Kidney epithelial cell (primary cell): ENCODE results near the gene PRKAR1B. TPM values are rescaled to one million over a fixed set of nuclear protein-coding genes. Genes with fewer than 3 reads are reported as not detected.

Source experiments
- DNase-seq: peaks from one replicate; pipeline ENCODE4 v3.0.0-alpha.2; 2010; ENCODE audit warnings: low read depth
- H3K27me3 ChIP-seq: 2 replicates; pipeline ENCODE4 v1.6.0; 2011; ENCODE audit warnings: low read length; ENCODE audit not compliant: control insufficient read depth, insufficient read depth
- H3K36me3 ChIP-seq: 2 replicates; pipeline ENCODE4 v1.5.1; 2011; ENCODE audit warnings: low read length; ENCODE audit not compliant: control insufficient read depth, insufficient read depth
- H3K4me3 ChIP-seq: 2 replicates; pipeline ENCODE4 v1.5.1; 2011; ENCODE audit warnings: low read depth, mild to moderate bottlenecking, control low read depth, low read length
- total RNA-seq: library from RNA; depleted of rRNA; stranded (reverse); fragments of >200 nt; gene quantifications from 2 replicates; pipeline ENCODE4 v1.2.3, GENCODE V29; 2015
- TF ChIP-seq, protein P1 (sequence below): IDR thresholded peaks from 2 replicates; pipeline ENCODE4 v1.5.1; 2011; ENCODE audit warnings: mild to moderate bottlenecking, moderate library complexity, low read length, control low read depth, inconsistent platforms; ENCODE audit not compliant: insufficient read depth, poor library complexity, severe bottlenecking

The PRKAR1B gene
- total RNA-seq, 1 donor from 2014 or later = 23.8 TPM

DNA sequence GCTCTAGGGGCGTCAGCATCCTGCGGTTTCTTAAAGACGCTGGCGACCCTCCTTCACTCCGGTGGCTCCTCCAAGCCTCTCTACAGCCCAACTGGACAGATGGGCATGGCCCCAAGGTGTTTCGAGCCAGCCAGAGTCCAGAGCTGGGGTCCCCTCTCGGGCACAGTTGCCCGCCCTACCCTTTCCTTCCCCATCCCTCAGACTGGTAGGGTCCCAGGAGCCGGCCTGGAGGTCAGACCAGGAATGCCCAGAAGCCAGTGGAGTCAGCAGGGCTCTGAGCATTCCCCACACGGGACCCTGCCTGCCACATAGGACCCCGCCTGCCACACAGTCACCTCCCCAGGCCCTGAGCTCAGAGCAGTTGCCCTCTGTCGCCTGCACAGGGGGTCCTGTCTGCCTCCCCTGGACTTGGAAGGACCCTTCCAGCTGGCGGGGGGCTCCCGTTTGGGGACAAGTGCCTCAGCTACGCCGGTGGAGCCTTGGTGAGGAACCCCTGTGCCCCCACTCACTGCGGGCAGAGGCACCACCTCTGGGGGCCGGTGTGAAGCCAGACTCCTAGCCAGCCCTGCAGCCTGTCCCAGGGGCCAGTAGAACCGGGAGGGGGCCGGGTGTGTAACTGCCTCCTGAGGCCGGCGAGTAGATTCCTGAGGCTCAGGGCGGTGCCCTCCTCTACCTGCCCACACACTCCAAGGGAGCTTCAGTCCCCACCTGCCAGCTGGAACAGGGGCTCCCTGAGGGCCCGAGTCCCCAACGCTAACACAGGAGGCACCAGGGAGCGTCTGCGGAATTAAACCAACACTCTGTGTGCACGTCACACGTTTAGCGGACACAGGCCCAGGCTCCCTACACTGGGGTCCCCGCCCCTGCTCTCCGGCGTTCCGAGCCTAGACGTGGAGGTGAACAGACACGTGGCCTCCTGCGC is 188.1 kb downstream of the PRKAR1B start:
- DNase-seq = no peak
- Histone ChIP-seq H3K36me3 (no peaks in the 10 kb centered on the region), H3K27me3 (no peaks in the 10 kb centered on the region), H3K4me3 (no peak overlapping the region)
- TF ChIP-seq, protein P1, sequence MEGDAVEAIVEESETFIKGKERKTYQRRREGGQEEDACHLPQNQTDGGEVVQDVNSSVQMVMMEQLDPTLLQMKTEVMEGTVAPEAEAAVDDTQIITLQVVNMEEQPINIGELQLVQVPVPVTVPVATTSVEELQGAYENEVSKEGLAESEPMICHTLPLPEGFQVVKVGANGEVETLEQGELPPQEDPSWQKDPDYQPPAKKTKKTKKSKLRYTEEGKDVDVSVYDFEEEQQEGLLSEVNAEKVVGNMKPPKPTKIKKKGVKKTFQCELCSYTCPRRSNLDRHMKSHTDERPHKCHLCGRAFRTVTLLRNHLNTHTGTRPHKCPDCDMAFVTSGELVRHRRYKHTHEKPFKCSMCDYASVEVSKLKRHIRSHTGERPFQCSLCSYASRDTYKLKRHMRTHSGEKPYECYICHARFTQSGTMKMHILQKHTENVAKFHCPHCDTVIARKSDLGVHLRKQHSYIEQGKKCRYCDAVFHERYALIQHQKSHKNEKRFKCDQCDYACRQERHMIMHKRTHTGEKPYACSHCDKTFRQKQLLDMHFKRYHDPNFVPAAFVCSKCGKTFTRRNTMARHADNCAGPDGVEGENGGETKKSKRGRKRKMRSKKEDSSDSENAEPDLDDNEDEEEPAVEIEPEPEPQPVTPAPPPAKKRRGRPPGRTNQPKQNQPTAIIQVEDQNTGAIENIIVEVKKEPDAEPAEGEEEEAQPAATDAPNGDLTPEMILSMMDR = no peak

DNA sequence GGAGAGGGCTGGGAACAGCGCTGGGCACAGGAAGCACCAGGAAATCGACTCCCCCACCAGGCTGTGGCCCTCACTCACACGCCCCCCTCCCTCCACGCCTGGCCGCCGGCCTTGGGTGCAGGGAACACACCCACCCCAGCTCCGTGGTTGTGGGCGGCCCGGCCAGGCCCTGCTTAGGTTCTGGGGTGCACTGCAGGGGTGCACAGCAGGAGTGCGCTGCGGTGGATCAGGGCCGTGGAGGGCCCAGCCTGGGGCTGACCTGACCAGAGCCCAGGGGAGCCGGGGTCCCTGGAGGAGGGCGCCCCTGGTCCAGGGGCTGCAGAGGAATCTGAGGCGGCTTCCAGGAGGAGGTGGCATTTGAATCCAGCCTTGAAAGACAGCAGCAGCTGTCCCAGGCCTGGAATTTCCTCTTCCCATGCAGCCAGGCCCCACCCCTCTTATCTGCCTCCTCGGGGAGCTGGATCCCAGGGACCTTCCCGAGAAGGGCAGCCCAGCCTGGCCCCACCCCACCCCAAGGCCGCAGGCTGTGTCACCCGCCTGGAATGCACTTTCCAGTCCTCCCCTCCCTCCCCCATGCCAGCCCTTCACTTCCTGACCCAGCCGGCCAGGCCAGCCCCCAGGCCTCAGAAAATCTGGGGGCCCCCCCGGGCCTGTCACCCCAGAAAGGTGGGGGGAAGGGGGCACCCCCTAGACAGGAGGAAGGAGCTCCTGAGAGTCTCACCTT is 189.0 kb downstream of the PRKAR1B start:
- TF ChIP-seq, protein P1 = no peak
- Histone ChIP-seq H3K27me3 (no peaks in the 10 kb centered on the region), H3K4me3 (no peak overlapping the region), H3K36me3 (no peaks in the 10 kb centered on the region)
- DNase-seq = peak; percentile 81

DNA sequence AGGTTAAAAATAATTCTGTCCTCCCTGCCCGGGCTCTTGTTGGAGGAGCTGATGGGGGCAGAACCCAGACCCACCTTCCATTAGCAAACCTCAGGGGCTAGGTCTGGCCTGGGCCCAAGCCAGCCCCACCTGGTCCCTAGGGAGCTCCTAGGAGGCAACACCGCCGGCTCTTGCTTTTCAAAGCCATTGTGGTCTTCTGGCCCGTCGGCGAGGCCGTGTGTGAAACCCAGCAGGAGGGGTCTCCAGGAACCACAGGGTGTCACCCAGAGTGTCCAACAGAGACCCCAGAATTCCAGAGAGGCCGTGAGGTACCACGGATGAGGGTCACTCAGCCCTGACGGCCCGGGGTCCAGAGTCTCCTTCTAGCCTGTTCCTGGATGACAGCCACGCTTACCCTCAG is 190.8 kb downstream of the PRKAR1B start:
- no peak for DNase-seq
- TF ChIP-seq, protein P1 = no peak
- Histone ChIP-seq H3K4me3 (no peak overlapping the region), H3K27me3 (no peaks in the 10 kb centered on the region), H3K36me3 (no peaks in the 10 kb centered on the region)

DNA sequence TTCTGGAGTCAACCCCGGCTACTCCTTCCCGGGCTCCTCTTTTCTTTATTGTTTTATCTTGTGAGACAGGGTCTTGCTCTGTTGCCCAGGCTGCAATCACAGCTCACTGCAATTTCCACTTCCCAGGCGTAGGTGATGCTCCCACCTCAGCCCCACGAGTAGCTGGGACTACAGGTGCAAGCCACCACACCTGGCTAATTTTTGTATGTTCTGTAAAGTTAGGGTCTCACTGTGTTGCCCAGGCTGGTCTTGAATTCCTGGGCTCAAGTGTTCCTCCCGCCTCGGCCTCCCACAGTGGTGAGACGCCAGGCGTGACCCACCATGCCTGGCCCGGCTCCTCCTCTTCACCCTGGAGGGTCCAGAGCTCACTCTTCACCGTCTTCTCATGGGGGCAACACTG is 192.1 kb downstream of the PRKAR1B start:
- DNase-seq = no peak
- no peak overlapping the region for H3K4me3 ChIP-seq
- no peaks in the 10 kb centered on the region for H3K36me3 ChIP-seq
- TF ChIP-seq, protein P1 = no peak
- H3K27me3 ChIP-seq = peaks cover 3% of the 10 kb centered on the region

DNA sequence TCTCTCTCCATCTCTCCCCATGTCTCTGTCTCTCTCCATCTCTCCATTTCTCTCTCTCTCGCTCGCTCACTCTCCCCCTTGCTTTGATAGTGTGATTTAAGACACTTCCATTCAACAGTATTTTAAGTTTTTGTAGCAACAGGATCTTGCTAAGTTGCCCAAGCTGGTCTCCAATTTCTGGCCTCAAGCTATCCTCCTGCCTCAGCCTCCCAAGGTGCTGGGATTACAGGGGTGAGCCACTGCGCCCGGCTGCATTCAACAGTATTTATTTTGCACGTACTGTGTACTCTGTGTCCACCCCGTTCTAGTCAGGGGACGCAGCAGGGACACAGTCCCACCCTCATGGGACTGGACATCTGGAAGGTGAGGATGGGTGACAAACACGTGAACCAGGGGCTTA is 193.0 kb downstream of the PRKAR1B start:
- Histone ChIP-seq H3K4me3 (no peak overlapping the region), H3K36me3 (no peaks in the 10 kb centered on the region)
- TF ChIP-seq, protein P1 = no peak

More for the DNA sequence above, 193.0 kb downstream of the PRKAR1B start:
- peaks cover 3% of the 10 kb centered on the region for H3K27me3 ChIP-seq
- no peak for DNase-seq
